CD4-positive, alpha-beta T cell treated with Interleukin-2 at 100 ng/mL for 4 hours (primary cell): ENCODE measurements around the gene PTEN.

ENCODE experiments used
- DNase-seq: peaks from one replicate; pipeline ENCODE4 v3.0.0-alpha.2; 2020; ENCODE audit warnings: low spot score

Gene PTEN

GRCh38 chr10:87976101-87976743, 112.8 kb downstream of the PTEN start:
- DNase-seq, result peak; percentile 6

GRCh38 chr10:87978166-87978565, 114.7 kb downstream of the PTEN start:
- no peak for DNase-seq

GRCh38 chr10:87979847-87980246, 116.4 kb downstream of the PTEN start:
- DNase-seq, result no peak

- DNase-seq, result no peak
These were observed 120.3 kb downstream of the PTEN start for GRCh38 chr10:87983716-87984115.

GRCh38 chr10:87987206-87987605, 123.8 kb downstream of the PTEN start:
- DNase-seq, result no peak

- DNase-seq, result no peak
These were observed 128.5 kb downstream of the PTEN start for GRCh38 chr10:87991946-87992345.

- DNase-seq, result no peak
These were observed 141.0 kb downstream of the PTEN start for GRCh38 chr10:88004451-88004850.

- DNase-seq, result no peak
These were observed 142.8 kb downstream of the PTEN start for GRCh38 chr10:88006261-88006660.

- DNase-seq, result no peak
These were observed 145.5 kb downstream of the PTEN start for GRCh38 chr10:88008866-88009470.

GRCh38 chr10:88012641-88013040, 149.2 kb downstream of the PTEN start:
- DNase-seq, result no peak

GRCh38 chr10:88017781-88018180, 154.4 kb downstream of the PTEN start:
- DNase-seq, result no peak

GRCh38 chr10:88019753-88020152, 156.3 kb downstream of the PTEN start:
- no peak for DNase-seq
